GM12801 (cell line): Measurements from ENCODE around the gene E2F1.

Experiments used
- TF ChIP-seq, protein P1 (sequence below): IDR thresholded peaks from one replicate; pipeline ENCODE4 v1.5.1; 2011; ENCODE audit warnings: control low read depth; ENCODE audit not compliant: insufficient read length; ENCODE audit errors: extremely low read depth

Gene E2F1

GRCh38 chr20:33664085-33664761, 22.0 kb downstream of the E2F1 start:
- TF ChIP-seq, protein P1, sequence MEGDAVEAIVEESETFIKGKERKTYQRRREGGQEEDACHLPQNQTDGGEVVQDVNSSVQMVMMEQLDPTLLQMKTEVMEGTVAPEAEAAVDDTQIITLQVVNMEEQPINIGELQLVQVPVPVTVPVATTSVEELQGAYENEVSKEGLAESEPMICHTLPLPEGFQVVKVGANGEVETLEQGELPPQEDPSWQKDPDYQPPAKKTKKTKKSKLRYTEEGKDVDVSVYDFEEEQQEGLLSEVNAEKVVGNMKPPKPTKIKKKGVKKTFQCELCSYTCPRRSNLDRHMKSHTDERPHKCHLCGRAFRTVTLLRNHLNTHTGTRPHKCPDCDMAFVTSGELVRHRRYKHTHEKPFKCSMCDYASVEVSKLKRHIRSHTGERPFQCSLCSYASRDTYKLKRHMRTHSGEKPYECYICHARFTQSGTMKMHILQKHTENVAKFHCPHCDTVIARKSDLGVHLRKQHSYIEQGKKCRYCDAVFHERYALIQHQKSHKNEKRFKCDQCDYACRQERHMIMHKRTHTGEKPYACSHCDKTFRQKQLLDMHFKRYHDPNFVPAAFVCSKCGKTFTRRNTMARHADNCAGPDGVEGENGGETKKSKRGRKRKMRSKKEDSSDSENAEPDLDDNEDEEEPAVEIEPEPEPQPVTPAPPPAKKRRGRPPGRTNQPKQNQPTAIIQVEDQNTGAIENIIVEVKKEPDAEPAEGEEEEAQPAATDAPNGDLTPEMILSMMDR, result no peak

DNA sequence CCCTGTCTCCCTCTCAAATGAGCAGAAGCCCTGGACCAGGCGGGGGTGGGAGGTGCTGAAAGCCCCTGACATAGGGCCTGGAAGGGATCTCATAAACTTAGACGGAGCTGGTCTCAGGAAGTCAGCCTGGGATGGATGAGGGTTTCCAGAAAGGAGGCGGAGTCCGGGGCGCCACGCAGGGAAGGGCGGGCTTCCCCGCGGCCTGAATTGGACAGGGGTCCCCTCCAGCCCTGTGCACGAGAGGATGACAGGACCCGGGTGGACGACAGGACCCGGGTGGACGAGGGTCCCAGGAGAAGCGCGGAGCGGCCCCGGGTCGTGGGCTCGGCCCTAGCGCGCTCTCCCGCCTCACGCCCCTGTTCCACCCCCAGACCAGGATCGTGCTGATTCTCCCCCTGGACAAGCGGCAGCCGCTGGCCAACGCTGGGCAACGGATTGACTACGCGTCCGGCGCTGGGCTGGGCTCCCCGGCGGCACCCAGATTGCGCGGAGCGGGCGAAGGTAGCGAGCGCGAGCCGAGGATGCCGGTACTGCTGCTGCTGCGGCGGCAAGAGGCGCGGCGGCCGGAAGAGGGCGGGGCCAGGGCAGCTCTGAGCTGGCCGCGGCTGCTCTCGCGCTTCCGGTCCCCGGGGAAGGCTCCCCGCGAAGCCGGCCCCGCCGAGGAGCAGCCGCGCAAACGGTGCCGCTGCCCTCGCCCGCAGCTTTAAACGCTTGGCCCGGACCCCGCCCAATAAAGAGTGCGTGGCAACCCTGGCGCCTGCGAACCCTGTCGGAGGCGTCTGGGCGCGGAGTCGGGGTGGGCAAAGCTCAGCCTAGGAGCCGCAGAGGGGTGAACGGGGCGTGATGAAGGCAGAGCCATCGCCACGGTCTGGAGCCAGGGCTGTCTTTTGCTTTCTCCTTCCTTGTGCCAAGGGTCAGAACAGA, 22.8 kb downstream of the E2F1 start:
- TF ChIP-seq, protein P1, result no peak

DNA sequence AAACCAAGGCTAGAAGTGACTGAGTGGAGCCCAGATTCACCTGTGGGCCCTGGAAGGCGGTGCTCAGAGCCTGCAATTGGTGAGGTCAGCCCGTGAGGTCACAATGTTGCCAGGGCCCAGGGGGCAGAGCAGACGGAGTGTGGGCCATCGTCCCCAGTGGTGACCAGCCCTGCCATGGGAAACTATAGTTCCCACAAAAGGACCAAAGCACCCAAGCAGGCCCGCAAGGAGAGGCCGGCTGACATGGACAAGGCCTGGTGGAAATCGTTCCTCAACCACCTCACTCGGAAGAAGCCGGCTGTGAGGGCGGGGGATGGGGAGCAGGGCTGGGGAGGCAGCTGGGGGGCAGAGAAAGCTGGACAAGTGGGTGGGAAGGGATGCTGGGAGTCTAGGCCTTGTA, 24.0 kb downstream of the E2F1 start, which contains the start of gene C20orf144:
TSS of gene C20orf144 (plus strand) at position 156 of the 400 bp plus-strand sequence. CDS start at position 175, 19 bp downstream.
- TF ChIP-seq, protein P1, result no peak

GRCh38 chr20:33660685-33661058, 25.5 kb downstream of the E2F1 start:
- TF ChIP-seq, protein P1, result no peak

- TF ChIP-seq, protein P1, result no peak
These were observed 26.0 kb downstream of the E2F1 start for GRCh38 chr20:33660035-33660684.

DNA sequence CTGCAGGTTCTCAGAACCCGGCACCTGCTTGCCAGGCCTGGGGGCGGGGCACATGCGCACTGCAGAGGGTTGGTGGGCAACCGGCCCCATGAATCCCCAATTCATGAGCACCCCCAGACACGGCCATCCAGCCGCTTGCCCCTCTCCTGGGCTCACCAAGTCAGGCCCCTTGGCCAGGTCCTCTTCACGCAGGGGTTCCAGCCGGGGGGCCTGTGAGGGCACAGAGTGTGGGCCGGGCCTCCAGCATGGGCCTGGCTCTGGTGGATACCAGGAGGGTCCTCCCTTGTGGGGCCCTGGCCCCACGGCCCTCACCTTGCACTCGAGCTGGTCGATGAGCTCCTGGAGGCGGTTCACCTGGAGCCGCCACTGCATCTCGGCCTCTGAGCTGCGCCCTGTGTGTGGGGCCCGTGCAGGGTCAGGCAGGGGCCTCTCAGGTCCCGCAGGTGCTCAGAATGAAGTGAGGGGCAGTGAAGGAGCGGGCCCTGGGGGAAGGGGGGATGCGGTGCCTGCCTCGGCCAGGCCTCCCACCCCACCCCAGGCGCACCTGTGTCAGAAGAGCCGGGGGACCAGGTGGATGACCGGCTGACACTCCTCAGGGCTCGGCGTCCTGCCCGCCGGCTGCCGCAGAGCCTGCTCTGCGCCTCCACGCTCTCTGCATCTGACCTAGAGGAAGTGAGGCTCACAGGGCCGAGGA, 26.7 kb downstream of the E2F1 start:
- TF ChIP-seq, protein P1, result no peak
